22Rv1 (cell line): ENCODE measurements around the gene LRRC42.

Experiments used
- H3K27ac ChIP-seq: fragments of 450-650 bp; 2 replicates; pipeline ENCODE4 v1.5.1; 2017
- CTCF ChIP-seq: fragments of 450-650 bp; IDR thresholded peaks from 2 replicates; pipeline ENCODE4 v1.5.1; 2017; ENCODE audit warnings: mild to moderate bottlenecking
- ZFX ChIP-seq: fragments of 450-650 bp; IDR thresholded peaks from 2 replicates; pipeline ENCODE4 v1.6.1; 2017; ENCODE audit warnings: antibody characterized with exemption, borderline replicate concordance

Gene LRRC42

GRCh38 chr1:53906121-53906520, 40.0 kb upstream of the LRRC42 start:
- TF ChIP-seq ZFX (no peak), CTCF (no peak)
- no peak overlapping the region for H3K27ac ChIP-seq

- no peak for TF ChIP-seq ZFX
- TF ChIP-seq CTCF, result no peak
These were observed 36.2 kb upstream of the LRRC42 start for GRCh38 chr1:53909946-53910345.

GRCh38 chr1:53911442-53911841, 34.7 kb upstream of the LRRC42 start:
- no peak overlapping the region for H3K27ac ChIP-seq

More at GRCh38 chr1:53909946-53910345, 36.2 kb upstream of the LRRC42 start:
- no peak overlapping the region for H3K27ac ChIP-seq

GRCh38 chr1:53913352-53914033, 32.7 kb upstream of the LRRC42 start:
- TF ChIP-seq ZFX (no peak), CTCF (no peak)
- H3K27ac ChIP-seq, result no peak overlapping the region

More at GRCh38 chr1:53911442-53911841, 34.7 kb upstream of the LRRC42 start:
- TF ChIP-seq CTCF (no peak), ZFX (no peak)

GRCh38 chr1:53918343-53918742, 27.8 kb upstream of the LRRC42 start:
- no peak overlapping the region for H3K27ac ChIP-seq
- TF ChIP-seq CTCF (no peak), ZFX (no peak)

- no peak overlapping the region for H3K27ac ChIP-seq
- TF ChIP-seq CTCF (no peak), ZFX (no peak)
These were observed 26.5 kb upstream of the LRRC42 start for GRCh38 chr1:53919675-53920066.

- no peak for TF ChIP-seq CTCF
- H3K27ac ChIP-seq, result no peak overlapping the region
These were observed 18.7 kb upstream of the LRRC42 start for GRCh38 chr1:53927376-53927881.
